DND-41 (cell line): ENCODE data around the gene TSSK2.

ENCODE experiments used
- ATAC-seq: fragments of 200-7000 bp; cut with Tn5 transposase; 3 replicates; pipeline ENCODE4 v1.9.1; 2021; ENCODE audit warnings: low read depth; ENCODE audit not compliant: insufficient read depth
- DNase-seq: peaks from one replicate; pipeline ENCODE4 v3.0.0-alpha.2; 2020
- H2AFZ ChIP-seq: 2 replicates; pipeline ENCODE4 v1.6.0; 2012; ENCODE audit warnings: low read depth, low read length
- H3K27ac ChIP-seq: 2 replicates; pipeline ENCODE4 v1.5.1; 2012; ENCODE audit warnings: low read length, inconsistent platforms
- H3K27me3 ChIP-seq: fragments of 200-600 bp; sonication (generic); 2 replicates; pipeline ENCODE4 v1.6.0; 2012; ENCODE audit warnings: low read length, mild to moderate bottlenecking, inconsistent platforms; ENCODE audit not compliant: insufficient read depth, poor library complexity
- H3K36me3 ChIP-seq: 2 replicates; pipeline ENCODE4 v1.5.1; 2012; ENCODE audit warnings: low read length, inconsistent platforms; ENCODE audit not compliant: insufficient read depth
- H3K4me1 ChIP-seq: 2 replicates; pipeline ENCODE4 v1.5.1; 2012; ENCODE audit warnings: mild to moderate bottlenecking, low read length; ENCODE audit not compliant: insufficient read depth
- H3K4me2 ChIP-seq: 2 replicates; pipeline ENCODE4 v1.6.0; 2012; ENCODE audit warnings: mild to moderate bottlenecking, moderate library complexity, low read length, inconsistent platforms; ENCODE audit not compliant: insufficient read depth
- H3K4me3 ChIP-seq, 2 experiments: fragments of 200-600 bp in 1 of 2; shearing (Covaris generic) in 1 of 2; 2 replicates each; pipeline ENCODE4 v1.5.1; 2012 to 2016; ENCODE audit warnings: inconsistent platforms in 2 of 2, low read length in 2 of 2, mild to moderate bottlenecking in 2 of 2, low read depth in 1 of 2, moderate library complexity in 1 of 2
- H3K79me2 ChIP-seq: 2 replicates; pipeline ENCODE4 v1.6.0; 2012; ENCODE audit warnings: low read length, inconsistent platforms; ENCODE audit not compliant: insufficient read depth
- H3K9ac ChIP-seq: 2 replicates; pipeline ENCODE4 v1.6.0; 2012; ENCODE audit warnings: low read depth, mild to moderate bottlenecking, inconsistent platforms, low read length, moderate library complexity
- H3K9me3 ChIP-seq: 2 replicates; pipeline ENCODE4 v1.5.1; 2012; ENCODE audit warnings: low read length, moderate library complexity, mild to moderate bottlenecking, inconsistent platforms; ENCODE audit not compliant: insufficient read depth, severe bottlenecking
- H4K20me1 ChIP-seq: 2 replicates; pipeline ENCODE4 v1.6.0; 2012; ENCODE audit warnings: low read length; ENCODE audit not compliant: insufficient read depth
- CTCF ChIP-seq: IDR thresholded peaks from 2 replicates; pipeline ENCODE4 v1.5.1; 2012; ENCODE audit warnings: borderline replicate concordance, low read length, moderate library complexity, mild to moderate bottlenecking; ENCODE audit not compliant: poor library complexity, severe bottlenecking; ENCODE audit errors: extremely low read depth
- EZH2 ChIP-seq: IDR thresholded peaks from 3 replicates; pipeline ENCODE4 v1.6.1; 2012; ENCODE audit warnings: borderline replicate concordance, low read depth, mild to moderate bottlenecking, moderate library complexity, low read length, inconsistent platforms; ENCODE audit not compliant: severe bottlenecking

Gene TSSK2

DNA sequence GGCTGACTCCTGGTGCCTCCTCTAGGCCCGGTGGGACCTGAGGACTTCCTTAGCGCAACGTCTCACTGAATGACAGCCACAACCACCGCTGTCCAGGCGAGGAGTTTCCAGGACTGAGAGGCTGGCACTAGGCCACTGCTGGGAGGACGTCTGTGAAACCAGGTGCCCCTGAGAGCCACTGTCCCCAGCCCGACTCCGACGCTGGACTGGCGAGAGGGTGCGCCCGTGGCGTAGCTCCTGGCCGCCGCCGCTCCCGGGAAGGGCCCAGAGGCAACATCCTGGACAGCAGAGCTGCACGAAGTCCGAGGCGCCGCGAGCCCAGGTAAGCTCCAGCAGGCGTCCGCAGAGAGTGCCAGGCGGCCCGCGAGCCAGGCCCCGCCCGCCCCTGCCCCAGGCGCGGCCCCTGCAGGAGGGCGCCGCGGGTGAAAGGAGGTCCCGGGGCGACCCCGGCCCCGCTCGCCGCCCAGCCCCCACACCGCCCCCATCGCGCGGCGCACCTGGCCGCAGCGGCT lies 9.4 kb upstream of the TSSK2 start:
- Histone ChIP-seq H3K4me1 (peaks cover 41% of the 10 kb centered on the region), H4K20me1 (peaks cover 46% of the 10 kb centered on the region)

GRCh38 chr22:19122143-19122751 lies 8.9 kb upstream of the TSSK2 start, which contains the start of gene DGCR2:
Gene DGCR2, minus strand, starts transcription at chr22:19122412. Its CDS starts 206 bp downstream, at chr22:19122206.
- Histone ChIP-seq H3K4me3 (peak within 1 kb of the TSS; percentile 92 to 100), H3K4me1 (peaks cover 38% of the 10 kb centered on the region), H3K9ac (peak within 1 kb of the TSS; percentile 89), H3K79me2 (peaks cover 49% of the 10 kb centered on the region), H4K20me1 (peaks cover 40% of the 10 kb centered on the region), H3K36me3 (peaks cover 35% of the 10 kb centered on the region), H2AFZ (peak within 1 kb of the TSS; percentile 95), H3K4me2 (peak within 1 kb of the TSS; percentile 94), H3K9me3 (no peaks in the 10 kb centered on the region), H3K27ac (peak within 1 kb of the TSS; percentile 90), H3K27me3 (no peaks in the 10 kb centered on the region)
- peak; percentile 96 for DNase-seq
- ATAC-seq: peak; percentile 96
- TF ChIP-seq CTCF: no peak
- TF ChIP-seq EZH2: no peak

More for the DNA sequence above, 9.4 kb upstream of the TSSK2 start:
- Histone ChIP-seq H3K27me3 (no peaks in the 10 kb centered on the region), H3K36me3 (peaks cover 39% of the 10 kb centered on the region), H3K9ac (peak overlapping the region; percentile 89), H2AFZ (peak overlapping the region; percentile 95), H3K4me3 (peak overlapping the region; percentile 92 to 100), H3K9me3 (no peaks in the 10 kb centered on the region), H3K27ac (peak overlapping the region; percentile 90), H3K79me2 (peaks cover 55% of the 10 kb centered on the region), H3K4me2 (peak overlapping the region; percentile 94)
- DNase-seq (peak; percentile 40), ATAC-seq (peak; percentile 25)
- TF ChIP-seq EZH2 (no peak), CTCF (peak; percentile 14)

GRCh38 chr22:19122752-19123492 lies 8.2 kb upstream of the TSSK2 start:
- Histone ChIP-seq H3K27ac (peak overlapping the region; percentile 48), H3K9me3 (no peaks in the 10 kb centered on the region), H3K79me2 (peaks cover 43% of the 10 kb centered on the region), H4K20me1 (peaks cover 35% of the 10 kb centered on the region), H3K4me1 (peaks cover 38% of the 10 kb centered on the region), H3K4me2 (peak overlapping the region; percentile 92), H3K27me3 (no peaks in the 10 kb centered on the region), H3K4me3 (peak overlapping the region; percentile 38 to 60; a peak in 3 of 4 replicates), H3K9ac (peak overlapping the region; percentile 89), H2AFZ (peak overlapping the region; percentile 93), H3K36me3 (peaks cover 31% of the 10 kb centered on the region)
- DNase-seq (no peak), ATAC-seq (no peak)
- TF ChIP-seq CTCF (no peak), EZH2 (no peak)
